ENCODE results near the gene ALDH3A2. TPM values are rescaled to one million over a fixed set of nuclear protein-coding genes. Genes with fewer than 3 reads are reported as not detected.
"Not testable (repeated sequence)": the region's sequence is repeated elsewhere in the genome, so short reads cannot be mapped to it uniquely, and the experiment has no call there.

Gene ALDH3A2
- polyA plus RNA-seq, 1 donor: 118 TPM

DNA sequence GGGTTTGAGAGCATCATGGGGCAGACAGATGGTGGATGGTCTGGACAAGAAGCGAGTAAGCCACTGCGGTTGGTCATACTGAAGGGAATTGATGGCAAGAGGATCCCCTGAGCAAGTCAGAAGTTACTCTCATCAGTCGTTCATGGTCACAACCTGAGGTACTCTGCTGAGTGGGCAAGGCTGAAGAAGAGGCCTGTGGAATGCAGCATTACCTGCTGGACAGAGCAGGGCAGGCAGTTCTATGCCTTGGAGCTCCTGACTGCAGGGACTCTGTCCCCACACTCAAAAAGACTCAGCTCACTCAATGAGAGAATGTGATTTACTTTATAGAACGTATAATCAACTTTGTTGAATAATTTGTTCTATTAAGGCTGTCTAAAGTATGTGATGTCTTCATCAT lies 28.3 kb downstream of the ALDH3A2 start:
- no peak for DNase-seq

DNA sequence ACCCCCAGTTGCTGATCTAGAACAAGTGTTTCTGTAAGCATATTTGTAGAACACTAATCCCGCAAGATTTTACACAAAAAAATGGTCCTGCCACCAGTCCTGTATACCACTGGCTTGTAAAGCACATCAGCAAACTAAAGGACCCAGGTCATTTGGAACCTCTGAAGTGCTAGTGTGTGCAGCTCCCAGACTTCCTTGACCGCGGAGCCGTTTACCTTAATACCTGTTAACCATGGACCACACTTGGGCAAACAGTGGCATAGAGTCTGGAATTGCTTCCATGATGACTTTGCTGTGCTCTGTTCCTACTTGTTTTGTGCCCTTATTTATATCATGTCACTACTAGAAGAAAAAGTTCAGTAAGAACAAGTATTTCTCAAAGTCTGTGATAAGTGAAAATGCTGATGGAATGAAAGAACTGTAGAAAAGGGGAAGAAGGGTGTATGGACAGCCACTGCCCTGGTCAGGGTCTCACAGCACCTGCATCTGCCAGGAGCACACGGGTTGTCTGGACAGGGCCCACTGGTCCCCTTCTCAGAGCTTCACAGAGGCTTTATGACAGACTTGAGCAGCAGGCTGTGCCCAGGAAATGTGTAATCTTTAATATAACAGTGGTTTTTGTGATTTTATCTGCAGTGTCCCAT lies 29.3 kb downstream of the ALDH3A2 start:
- DNase-seq: no peak

DNA sequence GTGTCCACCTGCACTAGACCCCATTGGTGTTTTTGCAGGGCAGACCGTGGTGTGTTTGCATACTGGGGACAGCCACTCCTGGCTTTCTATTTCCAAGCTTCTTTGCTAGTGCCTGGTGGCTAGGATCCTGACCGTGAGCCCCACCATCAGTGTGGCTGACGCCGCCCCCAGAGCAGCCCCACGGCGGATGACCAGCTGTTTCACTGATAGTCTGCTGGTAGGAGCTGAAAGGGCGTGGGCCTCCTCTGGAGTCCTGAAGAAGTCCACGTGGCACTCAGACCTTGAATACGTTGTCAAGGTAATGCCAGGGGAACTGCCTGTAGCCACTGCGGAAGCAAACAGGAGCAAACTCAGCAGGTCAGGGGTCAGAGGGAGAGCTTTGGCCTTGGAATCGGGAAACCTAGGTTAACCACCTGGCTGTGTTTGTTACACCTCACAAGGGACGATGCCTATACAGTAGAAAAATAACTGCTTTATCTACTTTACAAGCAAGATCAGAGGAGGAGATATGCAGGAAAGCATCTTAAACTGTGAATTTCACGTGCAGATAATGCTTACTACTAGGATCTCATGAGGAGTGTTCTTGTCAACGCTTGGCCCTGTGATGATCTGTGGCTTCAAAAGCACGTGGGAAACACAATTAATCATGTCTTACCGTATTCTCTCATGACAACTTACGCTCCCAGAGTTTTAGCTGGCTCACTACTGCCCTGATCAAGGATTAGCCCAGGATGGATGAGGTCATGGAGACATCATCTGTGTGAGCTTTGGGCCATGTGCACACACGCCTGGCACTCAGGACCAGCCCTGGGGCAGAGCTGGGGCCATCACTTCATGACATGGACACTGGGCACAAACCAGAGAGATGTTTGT lies 30.3 kb downstream of the ALDH3A2 start:
- no peak for DNase-seq

DNA sequence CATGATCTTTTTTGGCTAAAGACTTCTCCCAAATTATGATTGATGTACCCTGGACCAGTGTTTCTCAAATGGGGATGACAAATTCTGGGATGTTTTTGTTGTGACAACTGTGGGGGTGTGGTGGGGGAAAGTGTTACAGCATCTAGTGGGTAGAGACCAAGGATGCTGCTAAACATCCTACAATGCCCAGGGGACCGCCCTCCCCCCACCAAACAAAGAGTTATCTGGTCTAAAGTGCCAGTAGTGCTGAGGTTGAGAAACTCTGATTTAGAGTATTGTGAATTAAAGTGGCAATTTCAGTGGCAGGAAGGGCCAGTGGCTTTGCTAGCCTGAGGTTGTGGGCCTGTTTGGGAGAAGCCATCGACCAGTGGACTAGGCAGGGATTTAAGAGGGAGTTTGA lies 34.6 kb downstream of the ALDH3A2 start:
- no peak for DNase-seq

DNA sequence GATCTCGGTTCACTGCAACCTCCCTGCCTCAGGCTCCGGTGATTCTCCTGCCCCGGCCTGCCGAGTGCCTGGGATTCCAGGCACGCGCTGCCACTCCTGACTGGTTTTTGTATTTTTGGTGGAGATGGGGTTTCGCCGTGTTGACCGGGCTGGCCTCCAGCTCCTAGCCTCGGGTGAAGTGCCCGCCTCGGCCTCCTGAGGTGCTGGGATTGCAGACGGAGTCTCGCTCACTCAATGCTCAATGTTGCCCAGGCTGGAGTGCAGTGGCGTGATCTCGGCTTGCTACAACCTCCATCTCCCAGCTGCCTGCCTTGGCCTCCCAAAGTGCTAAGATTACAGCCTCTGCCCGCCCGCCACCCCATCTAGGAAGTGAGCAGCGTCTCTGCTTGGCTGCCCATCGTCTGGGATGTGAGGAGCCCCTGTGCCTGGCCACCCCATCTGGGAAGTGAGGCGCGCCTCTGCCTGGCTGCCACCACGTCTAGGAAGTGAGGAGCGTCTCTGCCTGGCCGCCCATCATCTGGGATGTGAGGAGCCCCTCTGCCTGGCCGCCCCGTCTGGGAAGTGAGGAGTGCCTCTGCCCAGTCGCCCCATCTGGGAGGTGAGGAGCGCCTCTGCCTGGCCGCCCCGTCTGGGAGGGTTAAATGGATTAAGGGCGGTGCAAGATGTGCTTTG lies 36.5 kb downstream of the ALDH3A2 start:
- not testable (repeated sequence) for DNase-seq

DNA sequence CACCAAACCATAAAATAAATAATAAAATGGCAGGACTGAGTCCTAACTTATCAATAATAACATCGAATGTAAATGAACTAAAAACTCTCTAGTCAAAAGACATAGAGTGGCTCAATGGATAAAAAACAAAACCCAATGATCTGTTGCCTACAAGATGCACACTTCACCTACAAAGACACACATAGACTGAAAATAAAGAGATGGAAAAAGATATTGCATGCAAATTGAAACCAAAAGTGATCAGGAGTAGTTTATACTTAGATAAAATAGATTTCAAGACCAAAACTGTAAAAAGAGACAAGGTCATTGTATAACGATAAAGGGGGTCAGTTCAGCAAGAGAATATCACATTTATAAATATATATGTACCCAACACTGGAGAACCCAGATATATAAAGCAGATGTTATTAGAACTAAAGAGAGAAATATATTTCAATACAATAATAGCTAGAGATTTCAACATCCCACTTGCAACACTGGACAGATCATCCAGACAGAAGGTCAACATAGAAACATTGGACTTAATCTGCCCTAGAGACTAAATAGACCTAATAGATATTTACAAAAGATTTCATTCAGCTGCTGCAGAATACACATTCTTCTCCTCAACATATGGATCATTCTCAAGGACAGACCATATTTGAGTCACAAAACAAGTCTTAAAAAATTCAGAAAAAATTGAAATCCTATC lies 38.0 kb downstream of the ALDH3A2 start:
- DNase-seq: no peak

DNA sequence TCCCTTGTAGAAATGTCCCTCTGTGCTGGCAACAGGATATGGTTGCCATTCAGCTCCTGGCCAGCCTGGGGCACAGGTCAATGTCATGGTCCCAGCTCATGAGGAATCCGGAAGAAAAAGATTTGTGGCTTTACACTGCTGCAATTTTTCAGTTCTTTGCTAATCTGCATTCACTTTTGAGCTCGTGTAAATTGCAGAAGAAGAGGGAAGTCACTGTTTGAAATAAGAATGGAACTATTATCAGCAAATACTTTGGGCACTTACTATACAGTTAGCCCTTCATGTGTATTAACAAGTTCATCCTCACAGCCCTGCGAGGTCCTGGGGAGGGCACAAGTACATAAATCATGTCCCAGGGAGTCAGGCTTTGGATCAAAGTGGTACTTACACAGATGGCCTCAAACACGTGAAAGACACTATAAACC lies 53.7 kb downstream of the ALDH3A2 start:
- no peak for DNase-seq

DNA sequence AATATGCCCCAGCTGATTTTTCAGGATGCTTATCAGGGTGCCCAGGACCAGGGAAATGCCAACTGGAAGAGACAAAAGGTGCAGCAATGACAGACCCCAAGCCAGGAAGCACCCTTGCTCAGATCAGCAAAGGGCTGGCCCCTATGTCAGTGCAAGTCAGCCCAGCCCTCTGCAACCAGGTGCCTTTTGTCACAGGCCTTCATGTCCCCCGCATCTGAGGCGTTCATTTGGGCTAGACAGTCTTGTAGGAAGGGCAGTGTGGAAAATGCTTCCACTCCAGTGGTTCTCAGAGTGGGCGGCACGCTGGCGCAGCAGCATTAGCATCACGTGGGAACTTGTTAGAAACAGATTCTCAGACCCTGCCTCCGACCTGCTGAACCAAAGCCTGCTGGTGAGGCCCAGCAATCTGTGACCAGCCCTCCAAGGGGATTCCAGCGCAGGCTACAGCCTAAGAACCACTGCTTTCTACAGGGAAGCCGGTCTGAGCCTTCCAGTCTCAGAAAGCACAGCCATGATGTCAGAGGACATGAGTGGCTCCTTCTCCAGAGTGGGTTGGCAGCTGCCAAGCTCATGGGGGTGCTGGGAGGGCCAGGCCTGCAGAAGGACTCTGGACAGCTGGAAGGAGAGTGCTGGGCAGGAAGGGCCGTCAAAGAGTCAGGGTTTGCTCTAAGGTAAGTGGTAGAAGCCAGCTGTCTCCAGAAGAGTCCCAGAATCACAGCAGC lies 54.7 kb downstream of the ALDH3A2 start:
- DNase-seq: peak; percentile 69

DNA sequence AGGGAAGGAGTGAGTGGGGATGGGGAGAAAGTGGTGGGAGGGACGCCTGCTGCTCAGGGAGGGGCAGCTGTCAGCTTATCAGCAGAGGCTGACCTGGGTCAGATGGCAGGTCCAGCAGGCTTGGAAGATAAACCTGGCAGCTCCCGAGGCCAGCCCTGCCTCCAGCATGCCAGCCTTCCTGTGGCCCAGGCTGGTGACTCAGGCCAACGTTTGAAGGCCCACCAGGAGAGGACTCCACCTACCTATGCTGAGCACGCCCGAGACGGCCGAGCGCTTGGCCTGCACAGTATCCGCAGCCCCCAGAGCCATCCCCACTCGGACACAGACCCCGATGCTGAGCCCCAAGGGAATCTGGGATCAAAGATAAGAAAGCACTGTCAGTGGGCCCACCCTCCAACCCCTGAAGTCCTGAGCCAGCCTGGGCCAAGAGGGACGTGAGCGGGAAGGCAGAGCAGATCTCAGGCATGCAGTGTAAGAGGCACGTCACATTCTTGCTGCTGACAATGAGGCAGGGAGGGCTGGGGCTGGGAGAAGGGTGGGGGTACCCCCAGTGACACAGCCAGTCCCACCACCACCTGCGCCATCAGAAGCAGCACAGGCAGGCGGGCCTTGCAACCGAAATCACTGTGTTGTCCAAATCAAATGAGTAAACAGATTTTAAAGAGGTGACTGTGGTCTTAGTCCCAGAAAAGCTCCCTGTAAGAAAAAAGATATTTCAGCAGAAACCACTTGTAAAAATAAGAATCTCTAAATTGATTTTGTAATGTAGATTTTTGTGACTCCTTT lies 55.5 kb downstream of the ALDH3A2 start:
- no peak for DNase-seq

DNA sequence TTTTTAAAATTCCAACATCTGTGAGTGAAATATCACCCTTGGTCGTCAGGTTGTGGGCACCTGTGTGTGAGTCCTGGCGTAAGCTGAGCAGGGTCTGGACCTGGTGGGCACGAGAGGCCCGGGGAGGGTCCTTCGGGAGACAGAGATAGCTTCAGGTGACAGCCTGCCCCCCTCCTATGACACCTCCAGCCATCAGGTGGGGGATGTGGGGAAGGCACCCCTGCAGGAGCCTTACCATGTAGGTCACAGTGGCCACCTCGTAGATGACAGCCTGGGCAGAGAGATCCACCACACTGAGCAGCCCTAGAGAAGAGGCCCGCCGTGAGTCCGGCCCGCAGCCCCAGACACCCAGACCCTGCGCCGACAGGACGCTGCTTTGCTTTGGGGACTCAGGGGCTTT lies 56.6 kb downstream of the ALDH3A2 start:
- DNase-seq: no peak

DNA sequence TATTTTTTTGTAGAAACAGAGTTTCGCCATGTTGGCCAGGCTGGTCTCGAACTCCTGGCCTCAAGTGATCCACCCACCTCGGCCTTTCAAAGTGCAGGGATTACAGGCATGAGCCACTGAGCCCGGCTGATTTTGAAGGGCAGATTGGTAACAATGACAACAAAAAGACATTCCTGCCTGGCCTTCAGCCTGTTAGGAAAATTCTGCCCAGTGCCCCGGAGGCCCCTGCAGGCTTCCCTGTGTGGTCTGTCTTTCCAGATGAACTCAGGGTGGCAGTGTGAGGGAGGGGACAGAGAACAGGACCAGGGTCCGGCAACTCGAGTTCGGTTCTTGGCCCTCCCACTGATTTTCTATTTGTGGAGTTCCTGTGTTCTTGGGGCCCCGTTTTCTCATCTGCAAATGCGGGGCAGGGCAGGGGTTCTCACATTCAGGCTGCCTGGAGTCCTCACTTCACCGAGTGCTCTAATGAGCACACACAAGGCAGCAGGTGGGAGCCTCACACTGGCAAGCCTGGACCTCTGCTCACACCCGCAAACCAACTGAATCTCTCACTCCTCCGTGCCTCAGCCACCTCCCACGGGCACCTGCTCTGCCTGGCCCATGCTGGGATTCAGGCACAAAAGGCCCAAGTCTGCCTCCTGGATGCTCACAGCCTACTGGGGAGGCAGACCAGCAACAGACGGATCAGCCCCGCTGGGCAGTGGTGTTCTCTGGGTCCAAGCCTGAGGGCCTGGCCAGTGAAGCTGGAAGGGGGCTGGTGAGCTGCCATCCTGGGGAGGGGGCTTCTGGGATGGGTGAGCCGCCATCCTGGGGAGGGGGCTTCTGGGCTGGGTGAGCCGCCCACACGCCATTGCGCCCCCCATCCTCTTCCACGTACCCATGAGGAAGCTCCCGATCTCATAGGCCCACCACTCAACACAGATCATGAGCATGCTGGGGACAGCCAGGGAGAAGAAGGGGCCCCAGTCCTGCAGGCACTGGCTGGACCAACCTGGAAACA lies 57.5 kb downstream of the ALDH3A2 start:
- no peak for DNase-seq

DNA sequence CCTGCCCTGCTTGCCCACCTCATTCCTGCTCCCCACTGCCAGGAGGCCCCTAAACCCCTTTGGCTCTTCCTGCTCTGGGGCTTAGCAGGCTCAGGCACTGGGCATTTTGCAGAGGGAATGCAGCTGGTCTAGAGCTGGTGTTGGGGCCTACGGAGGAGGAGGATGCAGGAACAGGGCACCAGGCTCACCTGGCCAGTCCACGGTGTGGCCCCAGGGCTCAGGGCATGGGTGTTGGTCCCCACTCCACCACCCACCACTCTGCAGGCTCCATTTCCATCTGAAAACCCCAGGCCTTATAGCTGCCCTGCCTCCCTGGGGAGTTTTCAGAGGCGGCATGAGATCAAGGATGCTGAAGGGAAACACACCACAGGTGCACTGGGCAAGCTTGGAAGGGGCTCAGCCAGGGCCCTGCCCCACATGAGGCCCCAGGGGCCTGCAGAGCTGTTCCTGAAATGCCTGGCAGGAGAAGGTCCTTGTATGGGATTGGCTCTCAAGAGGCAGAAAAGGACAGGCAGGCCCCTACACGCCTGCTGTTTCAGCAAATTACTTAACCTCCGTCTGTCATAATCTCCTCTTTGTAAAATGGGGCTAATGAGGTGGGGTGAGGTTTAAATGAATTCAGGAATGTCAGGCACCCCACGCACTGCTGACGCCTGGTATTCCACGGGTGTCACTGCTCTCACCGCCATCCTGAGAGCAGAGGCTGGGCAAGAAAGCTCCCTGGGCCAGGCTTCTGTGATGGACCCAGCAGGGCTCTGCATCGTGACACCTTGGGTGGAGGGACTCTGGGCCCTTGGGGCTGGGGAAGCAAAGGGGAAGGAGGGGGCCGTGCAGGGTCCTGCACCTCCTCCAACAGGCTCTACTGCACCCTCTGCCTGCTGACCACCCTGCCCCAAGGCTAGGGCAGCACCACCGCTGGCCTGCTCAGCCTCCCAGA lies 58.5 kb downstream of the ALDH3A2 start:
- DNase-seq: no peak

DNA sequence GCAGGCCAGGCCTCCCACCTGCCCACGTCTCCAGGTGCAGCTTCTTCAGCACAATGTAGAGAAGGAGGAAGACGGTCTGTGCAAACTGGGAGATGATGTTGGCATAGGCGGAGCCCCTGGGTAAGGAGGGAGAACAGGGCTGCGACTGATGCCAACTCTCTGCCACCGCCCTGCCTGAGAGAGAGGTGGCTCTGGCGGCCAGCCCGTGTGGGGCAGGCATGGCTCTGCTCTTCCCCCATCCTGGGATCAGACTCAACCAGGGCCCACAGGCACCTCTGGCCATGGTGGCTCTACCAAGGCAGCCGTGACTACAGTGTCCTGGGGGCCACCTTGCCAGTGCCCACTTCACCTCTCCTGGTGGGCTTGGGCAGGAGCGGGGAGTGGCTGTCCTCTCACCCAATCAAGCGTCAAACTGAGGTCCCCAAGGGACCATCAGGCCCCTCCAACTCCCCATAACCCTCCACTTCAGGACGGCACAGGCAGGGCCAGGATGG lies 59.2 kb downstream of the ALDH3A2 start:
- DNase-seq: no peak

DNA sequence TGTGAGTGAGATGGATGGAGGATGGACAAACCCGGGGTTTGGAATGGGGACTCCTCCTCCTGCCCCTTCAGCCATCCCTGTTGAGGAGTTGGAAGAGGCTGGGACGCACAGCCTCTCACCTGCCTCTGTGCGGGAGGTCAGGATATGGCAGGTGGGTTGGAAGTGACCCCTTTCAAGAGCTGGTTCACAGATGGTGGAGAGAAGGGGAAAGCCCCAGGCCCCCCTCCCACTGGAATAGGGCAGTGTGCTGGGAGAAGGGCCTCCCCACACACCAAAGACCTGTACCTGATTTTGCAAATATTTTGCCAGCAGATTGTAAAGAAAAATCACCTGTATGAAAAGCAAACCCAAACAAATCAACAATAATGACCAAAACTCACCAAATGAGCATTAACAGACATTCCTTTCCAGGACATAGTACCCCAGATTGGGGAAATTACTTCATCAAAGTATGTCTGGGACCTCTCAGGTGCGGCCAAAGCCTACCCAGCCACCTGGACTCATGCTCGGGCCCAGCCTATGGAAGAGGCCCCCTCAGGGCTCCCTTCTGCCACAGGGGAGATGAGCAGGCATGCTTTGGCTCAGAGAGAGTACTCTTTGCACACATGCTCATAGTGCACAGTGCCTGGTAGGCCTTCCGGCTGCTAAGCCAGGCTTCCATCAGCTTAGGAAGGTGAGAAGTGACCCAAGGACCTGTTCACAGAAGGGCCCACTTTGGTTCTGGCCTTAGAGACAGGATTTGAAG lies 60.1 kb downstream of the ALDH3A2 start:
- no peak for DNase-seq

DNA sequence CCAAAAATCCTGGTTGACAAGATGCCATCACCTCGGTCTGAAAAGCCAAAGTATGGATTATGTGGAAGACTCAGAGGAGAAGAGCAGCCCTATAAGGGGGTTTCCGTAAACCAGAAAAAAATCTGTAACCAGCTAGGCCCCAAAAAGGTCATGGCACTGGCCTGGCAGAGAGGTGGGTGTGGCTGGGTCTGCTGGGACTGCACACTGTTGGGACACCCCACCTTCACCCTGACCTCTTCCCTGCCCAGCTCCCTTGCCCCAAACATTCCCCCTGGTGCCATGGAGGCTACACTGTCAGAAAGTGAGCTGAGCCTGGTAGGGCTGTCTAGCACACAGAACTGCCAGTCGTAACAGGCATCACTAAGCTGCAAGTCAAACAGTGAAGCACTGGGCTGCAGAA lies 61.3 kb downstream of the ALDH3A2 start:
- DNase-seq: no peak

DNA sequence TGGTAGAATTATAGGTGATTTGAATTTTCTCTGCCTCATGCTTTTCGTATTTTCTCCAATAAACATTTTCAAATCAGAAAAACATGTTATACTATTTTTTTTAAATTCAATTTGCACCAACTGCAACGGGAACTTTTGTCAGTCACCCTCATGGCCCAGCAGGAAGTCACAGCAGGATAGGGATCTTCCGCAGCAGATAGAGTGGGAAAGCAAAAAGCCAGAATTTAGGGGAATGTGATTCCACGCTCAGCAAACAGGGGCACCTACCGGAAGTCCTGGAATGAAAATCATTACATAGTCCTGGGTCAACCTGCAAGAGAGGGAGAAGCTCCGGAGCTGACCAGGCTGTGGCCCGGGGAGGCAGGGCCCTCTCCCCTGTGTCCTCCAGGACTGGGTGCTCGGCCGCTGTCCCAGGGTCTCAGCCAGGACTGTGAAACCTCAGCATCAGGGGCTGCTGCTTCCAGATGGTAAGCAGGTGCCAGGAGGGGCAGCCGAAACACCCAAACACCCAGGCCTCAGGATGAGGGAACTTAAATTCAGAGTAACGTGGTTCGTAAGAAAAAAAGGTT lies 64.0 kb downstream of the ALDH3A2 start:
- no peak for DNase-seq

DNA sequence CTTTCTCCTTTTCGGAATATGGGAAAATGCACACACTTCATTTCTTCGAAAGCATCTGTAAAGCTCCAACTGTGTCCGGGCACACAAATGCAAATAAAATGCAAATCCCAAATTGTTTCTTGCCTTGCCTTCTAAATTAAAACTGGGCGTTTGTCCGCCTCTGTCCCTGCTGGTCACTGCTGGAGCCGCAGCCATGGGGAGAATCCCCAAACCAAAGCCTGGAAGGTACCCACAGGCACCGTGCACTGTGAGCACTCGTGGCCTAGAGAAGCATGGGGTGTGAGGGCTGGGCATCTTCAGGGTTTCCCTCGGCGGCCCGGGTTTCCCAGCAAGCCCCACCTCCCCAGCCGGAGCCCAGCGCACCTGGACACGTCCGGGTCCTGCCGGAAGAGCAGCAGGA lies 64.9 kb downstream of the ALDH3A2 start:
- no peak for DNase-seq

Measured in left kidney (tissue), 2 donors.